Measurements from ENCODE around the gene IRS1.

IRS1 gene

DNA sequence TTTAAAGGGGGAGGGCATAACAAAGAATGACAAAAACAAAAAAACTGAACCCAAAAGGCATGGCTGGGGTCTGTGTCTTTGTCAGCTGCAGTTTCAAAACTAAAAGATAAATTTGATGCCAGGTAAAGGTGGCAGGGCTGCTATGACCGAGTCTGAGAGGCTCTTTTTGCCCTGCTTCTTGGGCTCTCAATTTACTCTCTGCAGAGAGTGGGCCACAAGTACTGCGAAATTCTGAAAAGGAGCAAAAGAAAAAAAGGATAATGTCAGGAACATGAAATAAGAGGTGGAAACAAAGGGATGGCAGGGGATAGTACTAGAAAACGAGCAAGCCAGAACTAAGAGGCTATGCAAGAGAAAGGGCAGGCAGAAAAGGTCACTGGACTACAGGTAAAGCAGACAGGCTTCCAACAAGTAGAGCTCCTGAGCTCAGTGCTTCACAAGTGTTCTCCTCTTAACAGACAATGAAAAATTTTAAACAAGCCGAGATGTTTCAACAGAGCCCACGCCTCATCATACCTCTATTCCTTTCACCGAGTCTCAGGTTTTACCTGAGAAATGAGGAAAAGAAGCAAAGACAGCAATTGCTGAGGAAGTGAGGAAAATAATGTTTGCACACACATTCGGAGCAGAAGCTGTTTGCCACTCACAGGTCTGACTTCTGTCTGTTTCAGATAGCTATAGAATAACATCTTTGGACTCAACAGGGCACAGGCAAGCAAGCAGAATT lies 7.3 kb downstream of the IRS1 start:
- in situ Hi-C loops (cut with MboI; ENCODE audit: low sequenced_read_pairs), result no loop called here

DNA sequence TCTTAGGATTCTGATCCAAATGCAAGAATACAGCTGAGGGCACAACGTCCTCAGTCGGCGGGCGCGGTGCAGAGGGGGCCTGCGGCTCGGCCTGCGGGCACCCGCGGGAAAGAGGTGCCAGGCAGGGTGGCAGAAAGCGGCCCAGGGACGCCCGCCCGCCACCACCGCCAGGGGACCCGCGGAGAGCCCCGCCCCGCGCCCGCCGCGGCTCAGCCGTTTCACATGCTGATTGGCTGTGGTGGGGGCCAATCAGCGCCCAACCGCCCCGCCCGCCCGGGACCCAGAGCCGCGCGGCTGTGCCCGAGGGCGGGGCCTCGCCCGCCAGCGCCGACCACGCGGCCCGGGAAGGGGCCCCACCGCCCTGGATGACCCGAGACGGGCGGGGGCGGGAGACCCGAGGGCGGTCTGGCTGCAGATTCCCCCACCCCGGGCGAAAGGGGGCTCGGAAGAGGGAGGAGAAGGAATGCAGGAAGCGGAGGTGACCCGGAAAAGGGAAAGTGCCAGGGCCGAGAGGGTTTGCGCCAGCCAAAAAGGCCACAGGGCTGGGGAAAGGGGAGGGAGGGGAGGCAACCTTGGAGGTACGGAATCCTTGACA lies 8.0 kb downstream of the IRS1 start:
- in situ Hi-C loops (cut with MboI; ENCODE audit: low sequenced_read_pairs), result no loop called here

- in situ Hi-C loops (cut with MboI; ENCODE audit: low sequenced_read_pairs), result no loop called here
These were observed 8.5 kb downstream of the IRS1 start for GRCh38 chr2:226791056-226791486.

DNA sequence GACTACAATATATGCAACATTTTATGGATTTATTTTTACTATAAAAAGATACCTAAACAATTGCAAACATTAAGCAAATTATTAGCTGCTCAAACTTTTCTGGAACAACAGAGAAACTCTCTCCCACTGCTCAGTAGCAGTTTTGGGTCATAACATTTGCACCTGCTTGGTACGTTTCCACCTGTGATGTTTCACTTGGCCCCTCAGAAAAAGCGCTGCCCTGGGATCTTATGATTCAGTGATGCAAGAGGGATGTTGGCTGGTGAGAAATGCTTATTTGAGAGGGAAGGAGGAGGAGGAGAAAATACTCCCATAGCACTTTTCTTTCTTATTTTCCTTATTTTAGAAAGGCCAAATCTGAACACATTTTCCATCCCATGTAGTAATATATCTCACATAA lies 9.2 kb downstream of the IRS1 start:
- in situ Hi-C loops (cut with MboI; ENCODE audit: low sequenced_read_pairs), result no loop called here

DNA sequence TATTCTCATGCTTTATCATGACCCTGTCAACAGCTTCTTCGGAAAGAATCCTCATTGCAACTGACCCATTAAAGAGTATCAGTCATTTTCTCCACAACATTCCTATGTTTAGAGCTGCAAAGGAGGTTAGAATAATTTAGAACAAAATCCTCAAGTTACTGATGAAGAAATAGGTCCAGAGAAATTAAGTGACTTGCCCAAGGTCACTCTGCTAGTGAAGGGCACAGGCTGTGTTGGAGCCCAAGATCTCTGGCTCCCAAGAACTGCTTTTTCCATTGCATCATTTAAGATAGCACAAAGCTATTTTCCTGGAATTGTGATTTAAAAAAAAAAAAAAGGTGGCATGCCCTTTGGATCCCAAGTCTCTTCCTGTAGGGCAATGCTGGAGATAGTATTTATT lies 9.6 kb downstream of the IRS1 start:
- in situ Hi-C loops (cut with MboI; ENCODE audit: low sequenced_read_pairs), result no loop called here

DNA sequence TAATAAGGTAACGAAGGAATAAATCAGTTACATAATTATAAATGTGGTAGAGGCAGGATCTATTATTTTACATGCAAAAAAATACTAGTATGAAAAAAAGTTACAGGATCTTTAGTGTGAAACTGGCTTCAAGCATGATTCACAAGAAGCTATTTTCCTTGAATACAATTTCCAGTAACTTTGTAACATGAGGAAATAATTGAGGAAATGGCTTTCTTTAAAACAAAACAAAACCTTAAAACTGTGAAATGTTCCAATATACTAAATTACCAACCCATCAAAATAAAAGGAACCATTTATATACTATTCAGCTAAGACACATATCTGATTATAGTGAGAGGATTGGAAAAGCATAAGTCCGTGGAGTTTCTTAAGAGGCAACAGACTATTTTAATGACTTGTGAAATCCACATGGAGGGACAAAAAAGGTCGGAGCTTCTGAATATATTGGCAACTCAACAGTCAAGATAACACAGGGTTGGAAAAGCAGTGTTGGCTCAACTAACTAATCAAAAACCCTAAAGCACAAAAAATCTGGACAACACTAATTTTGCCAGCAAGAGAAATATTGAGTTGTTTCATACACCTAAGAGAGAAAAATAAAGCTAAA lies 10.6 kb downstream of the IRS1 start:
- in situ Hi-C loops (cut with MboI; ENCODE audit: low sequenced_read_pairs), result no loop called here

DNA sequence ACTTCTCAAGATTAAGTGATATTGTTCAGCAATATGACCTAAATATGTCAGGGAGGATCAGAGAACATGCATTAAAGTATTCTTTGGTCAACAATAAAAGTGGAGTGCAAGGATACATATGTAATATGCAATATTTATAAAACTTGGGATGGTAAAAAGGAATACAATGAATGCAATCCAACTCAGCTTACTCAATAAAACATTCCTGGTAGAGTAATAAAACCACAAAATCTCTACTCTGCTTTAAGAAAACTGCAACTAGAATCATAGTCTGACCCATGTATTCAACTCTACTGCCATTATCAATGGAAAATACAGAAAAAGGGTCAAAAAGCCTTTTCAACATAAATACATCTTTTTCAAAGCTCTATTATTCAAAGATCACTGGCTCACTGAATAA lies 11.6 kb downstream of the IRS1 start:
- in situ Hi-C loops (cut with MboI; ENCODE audit: low sequenced_read_pairs), result no loop called here

DNA sequence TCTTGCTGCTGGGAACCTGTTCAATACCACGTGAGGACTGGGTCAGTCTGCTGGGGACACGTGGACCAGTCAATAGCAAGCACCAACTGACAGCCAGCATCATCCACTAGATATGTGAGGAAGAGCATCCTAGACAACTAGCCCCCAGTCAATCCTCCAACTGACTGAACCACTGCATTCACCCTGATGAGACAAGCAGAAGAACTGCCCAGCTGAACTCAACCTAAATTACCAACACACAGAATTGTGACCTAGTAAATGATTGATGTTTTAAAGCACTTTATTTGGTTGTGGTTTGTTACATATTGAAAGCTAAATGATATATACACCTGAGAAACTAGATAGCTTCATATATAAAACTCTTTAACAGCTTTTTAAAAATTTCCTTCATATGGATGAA lies 15.7 kb downstream of the IRS1 start:
- in situ Hi-C loops (cut with MboI; ENCODE audit: low sequenced_read_pairs), result no loop called here

GRCh38 chr2:226782092-226782713 lies 17.4 kb downstream of the IRS1 start:
- in situ Hi-C loops (cut with MboI; ENCODE audit: low sequenced_read_pairs), result no loop called here

GRCh38 chr2:226780431-226780830 lies 19.2 kb downstream of the IRS1 start:
- in situ Hi-C loops (cut with MboI; ENCODE audit: low sequenced_read_pairs), result no loop called here

- in situ Hi-C loops (cut with MboI; ENCODE audit: low sequenced_read_pairs), result no loop called here
These were observed 22.0 kb downstream of the IRS1 start for GRCh38 chr2:226777611-226778010.

DNA sequence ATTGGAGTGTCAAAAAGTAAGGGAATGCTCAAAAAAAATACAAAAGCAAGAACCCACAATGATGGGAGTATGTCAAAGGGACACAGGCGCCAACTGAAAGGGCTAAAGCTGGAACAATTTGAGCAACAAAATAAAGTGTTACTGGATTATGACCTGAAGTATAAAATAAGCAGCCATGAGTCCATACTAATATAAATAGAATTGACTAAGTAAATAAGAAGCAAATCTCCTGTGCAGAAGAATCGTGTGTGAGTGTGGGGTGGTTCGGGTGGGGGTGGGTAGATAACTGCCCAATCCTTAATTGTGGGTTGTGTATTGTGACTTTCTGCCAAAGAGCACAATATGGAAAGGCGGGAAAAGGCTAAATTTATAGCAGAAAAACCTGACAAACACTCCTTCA lies 23.5 kb downstream of the IRS1 start:
- in situ Hi-C loops (cut with MboI; ENCODE audit: low sequenced_read_pairs), result no loop called here

DNA sequence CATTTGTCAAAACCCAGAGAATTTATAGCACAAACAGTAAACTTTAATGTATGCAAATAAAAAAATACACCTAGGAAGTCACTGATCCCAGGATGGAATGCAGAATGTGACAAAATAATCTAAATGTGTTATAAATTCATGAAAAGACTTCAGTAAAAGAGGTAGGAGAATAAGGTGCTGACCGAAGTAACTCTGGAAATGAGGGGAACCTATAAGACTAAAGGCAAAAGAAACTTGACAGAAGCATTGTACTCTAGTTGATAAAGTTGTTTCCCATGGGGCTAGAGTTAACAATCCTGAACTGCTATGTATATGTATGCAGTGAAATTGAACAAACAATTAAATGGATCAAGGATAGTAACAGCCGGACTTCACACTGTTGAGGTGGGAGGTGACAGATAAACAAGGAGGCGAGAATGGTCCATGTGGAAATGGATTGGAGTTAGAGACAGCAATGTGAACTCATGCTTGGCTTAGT lies 24.5 kb downstream of the IRS1 start:
- in situ Hi-C loops (cut with MboI; ENCODE audit: low sequenced_read_pairs), result no loop called here

- in situ Hi-C loops (cut with MboI; ENCODE audit: low sequenced_read_pairs), result no loop called here
These were observed 26.3 kb downstream of the IRS1 start for GRCh38 chr2:226773291-226773690.

- in situ Hi-C loops (cut with MboI; ENCODE audit: low sequenced_read_pairs), result no loop called here
These were observed 27.0 kb downstream of the IRS1 start for GRCh38 chr2:226772389-226773179.

- in situ Hi-C loops (cut with MboI; ENCODE audit: low sequenced_read_pairs), result no loop called here
These were observed 28.6 kb downstream of the IRS1 start for GRCh38 chr2:226771067-226771466.

DNA sequence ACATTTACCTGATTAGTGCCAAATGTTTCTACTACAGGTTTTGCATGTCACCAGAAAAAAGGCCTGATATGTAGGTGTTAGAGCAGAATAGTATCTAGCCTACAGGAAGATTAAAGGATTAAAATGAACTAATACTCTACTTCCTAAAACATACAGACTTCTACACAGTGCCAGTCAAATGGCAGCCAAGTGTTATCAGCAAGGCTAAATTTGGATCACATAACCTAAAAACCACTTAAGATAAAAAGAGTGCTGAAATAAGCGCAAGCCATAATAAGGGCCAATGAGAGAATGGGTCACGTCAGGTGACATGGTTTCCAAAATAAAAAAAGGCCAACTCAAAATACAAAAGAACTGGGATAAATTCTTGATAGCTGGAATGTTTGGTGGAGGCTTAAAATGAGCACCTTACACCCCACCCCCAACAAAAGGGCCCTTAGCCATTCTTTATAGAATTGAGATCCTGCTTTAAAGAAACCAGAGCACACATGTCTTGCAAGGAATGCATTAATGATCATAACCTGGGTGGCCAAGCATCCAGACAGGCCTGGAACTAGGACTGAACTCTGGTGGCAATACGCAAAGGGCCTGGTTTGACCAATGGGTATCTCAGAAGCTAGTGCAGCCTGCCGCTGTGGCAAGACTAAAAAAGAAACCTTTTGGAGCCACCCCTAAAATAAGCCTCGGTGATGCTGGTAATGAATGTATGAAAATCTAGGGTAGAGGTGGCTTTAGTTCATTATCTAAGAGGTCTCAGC lies 32.4 kb downstream of the IRS1 start:
- in situ Hi-C loops (cut with MboI; ENCODE audit: low sequenced_read_pairs), result no loop called here

GRCh38 chr2:226766352-226767055 lies 33.1 kb downstream of the IRS1 start:
- in situ Hi-C loops (cut with MboI; ENCODE audit: low sequenced_read_pairs), result no loop called here

- in situ Hi-C loops (cut with MboI; ENCODE audit: low sequenced_read_pairs), result no loop called here
These were observed 36.3 kb downstream of the IRS1 start for GRCh38 chr2:226763320-226763719.

- in situ Hi-C loops (cut with MboI; ENCODE audit: low sequenced_read_pairs), result no loop called here
These were observed 38.4 kb downstream of the IRS1 start for GRCh38 chr2:226761195-226761583.

All from hTERT RPE-1 (cell line).